ENCODE measurements around the gene EFEMP1. TPM values are rescaled to one million over a fixed set of nuclear protein-coding genes. Genes with fewer than 3 reads are reported as not detected.
"Not testable (repeated sequence)": the region's sequence is repeated elsewhere in the genome, so short reads cannot be mapped to it uniquely, and the experiment has no call there.

Gene EFEMP1
- total and polyA plus RNA-seq, 11 donors = 11.3 to 201 (median 34.4) TPM

- Histone ChIP-seq H3K4me1 (peaks cover 0 to 9% (median 0%) of the 10 kb centered on the region in 12 donors), H3K36me3 (no peaks in the 10 kb centered on the region), H3K9me3 (peaks cover 0 to 6% (median 0%) of the 10 kb centered on the region in 12 donors), H3K27me3 (no peaks in the 10 kb centered on the region), H3K27ac (no peak overlapping the region), H3K4me3 (no peak overlapping the region)
- no peak for DNase-seq
- intact Hi-C loops (cut with DNase I) = no loop called here
- no peak for ATAC-seq
- TF ChIP-seq CTCF (IDR thresholded peaks at IDR 0.05) = no peak
- TF ChIP-seq POLR2A (IDR thresholded peaks at IDR 0.05) = no peak
- WGBS, 4 donors = 50 to 59% (median 56%) methylated on average over 8 to 9 of the region's 9 CpGs
Observed at GRCh38 chr2:55837073-55837472, 86.5 kb downstream of the EFEMP1 start.

- 39 to 79% (median 69%) methylated on average over 2 of the region's 2 CpGs for WGBS, 4 donors
Observed at GRCh38 chr2:55831671-55832410, 91.7 kb downstream of the EFEMP1 start.

GRCh38 chr2:55827855-55828254, 95.7 kb downstream of the EFEMP1 start:
- intact Hi-C loops (cut with DNase I) = no loop called here
- Histone ChIP-seq H3K27ac (no peak overlapping the region), H3K27me3 (no peaks in the 10 kb centered on the region), H3K36me3 (no peaks in the 10 kb centered on the region), H3K4me3 (no peak overlapping the region), H3K9me3 (peaks cover 0 to 9% (median 0%) of the 10 kb centered on the region in 12 donors), H3K4me1 (no peaks in the 10 kb centered on the region)
- no peak for DNase-seq
- TF ChIP-seq CTCF (IDR thresholded peaks at IDR 0.05) (no peak), POLR2A (IDR thresholded peaks at IDR 0.05) (no peak)
- no peak for ATAC-seq
- 88 to 92% (median 89%) methylated on average over 1 of the region's 1 CpG for WGBS, 4 donors

More at GRCh38 chr2:55831671-55832410, 91.7 kb downstream of the EFEMP1 start:
- H3K4me1 ChIP-seq; DNase-seq; intact Hi-C loops (cut with DNase I); H3K27ac ChIP-seq; H3K4me3 ChIP-seq; ATAC-seq; H3K36me3 ChIP-seq; H3K27me3 ChIP-seq: not testable (repeated sequence)
- peaks cover 0 to 11% (median 0%) of the 10 kb centered on the region in 12 donors for H3K9me3 ChIP-seq

GRCh38 chr2:55827428-55827827, 96.2 kb downstream of the EFEMP1 start:
- H3K27ac ChIP-seq; ATAC-seq; intact Hi-C loops (cut with DNase I); DNase-seq; H3K9me3 ChIP-seq; H3K36me3 ChIP-seq; H3K27me3 ChIP-seq; H3K4me3 ChIP-seq; H3K4me1 ChIP-seq: not testable (repeated sequence)
- WGBS, 4 donors = 93 to 97% (median 93%) methylated on average over 2 of the region's 2 CpGs

GRCh38 chr2:55826246-55826645, 97.3 kb downstream of the EFEMP1 start:
- no peak for DNase-seq
- Histone ChIP-seq H3K27ac (no peak overlapping the region), H3K9me3 (peaks cover 0 to under 1% (median 0%) of the 10 kb centered on the region in 12 donors), H3K27me3 (no peaks in the 10 kb centered on the region), H3K4me3 (no peak overlapping the region), H3K36me3 (no peaks in the 10 kb centered on the region), H3K4me1 (no peaks in the 10 kb centered on the region)
- WGBS, 4 donors = 86 to 89% (median 87%) methylated on average over 5 to 6 of the region's 6 CpGs
- intact Hi-C loops (cut with DNase I) = no loop called here
- ATAC-seq = no peak
- TF ChIP-seq POLR2A (IDR thresholded peaks at IDR 0.05) (no peak), CTCF (IDR thresholded peaks at IDR 0.05) (no peak)

Data from heart left ventricle (tissue), 16 donors.